ENCODE measurements around the gene DCAF8.

DCAF8 gene

GRCh38 chr1:160260406-160261382 lies 1.7 kb downstream of the DCAF8 start:
- no peak for DNase-seq

DNA sequence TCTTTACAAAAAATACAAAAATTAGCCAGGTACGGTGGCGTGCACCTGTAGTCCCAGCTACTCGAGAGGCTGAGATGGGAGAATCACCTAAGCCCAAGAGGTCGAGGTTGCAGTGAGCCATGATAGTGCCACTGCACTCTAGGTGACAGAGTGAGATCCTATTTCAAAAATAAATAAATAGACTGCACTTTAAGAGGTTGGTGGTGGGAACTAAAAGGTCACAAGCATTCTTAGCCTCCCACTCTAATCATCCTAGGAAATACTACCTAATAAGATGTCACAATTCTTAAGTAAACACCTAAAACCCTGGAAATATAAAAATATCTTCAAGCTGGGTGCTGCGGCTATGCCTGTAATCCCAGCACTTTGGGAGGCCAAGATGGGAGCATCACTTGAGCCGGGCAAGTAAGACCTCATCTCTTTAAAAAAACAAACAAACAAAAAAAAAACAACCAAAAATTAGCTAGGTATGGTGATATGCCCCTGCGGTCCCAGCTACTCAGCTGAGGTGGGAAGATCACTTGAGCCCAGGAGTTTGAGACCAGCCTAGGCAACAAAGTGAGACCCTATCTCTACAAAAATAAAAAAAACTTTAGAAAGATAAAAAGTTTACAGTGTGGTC lies 4.1 kb downstream of the DCAF8 start:
- no peak for DNase-seq

DNA sequence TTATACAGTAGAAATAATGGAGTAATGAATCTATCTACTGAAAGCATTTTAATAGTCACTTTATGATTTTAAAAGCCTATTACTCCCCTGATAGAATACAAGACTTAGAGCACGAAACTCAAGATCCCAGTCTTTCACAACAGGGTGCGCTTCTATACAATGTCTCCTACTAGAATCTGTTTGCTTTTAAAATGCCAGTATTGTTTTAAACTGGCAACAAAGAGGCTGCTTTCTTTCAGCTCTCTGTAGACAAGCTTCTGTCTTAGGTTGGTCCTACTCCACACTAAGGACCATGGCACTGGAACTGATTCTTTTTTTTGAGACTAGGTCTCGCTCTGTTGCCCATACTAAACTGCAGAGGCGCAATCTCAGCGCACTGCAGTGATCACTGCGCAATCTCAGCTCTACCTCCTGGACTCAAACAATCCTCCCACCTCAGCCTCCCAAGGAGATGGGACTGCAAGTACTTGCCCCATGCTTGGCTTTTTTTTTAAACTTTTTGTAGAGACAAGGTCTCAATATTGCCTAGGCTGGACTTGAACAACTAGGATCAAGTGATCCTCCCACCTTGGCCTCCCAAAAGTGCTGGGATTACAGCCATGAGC lies 4.8 kb downstream of the DCAF8 start:
- no peak for DNase-seq

DNA sequence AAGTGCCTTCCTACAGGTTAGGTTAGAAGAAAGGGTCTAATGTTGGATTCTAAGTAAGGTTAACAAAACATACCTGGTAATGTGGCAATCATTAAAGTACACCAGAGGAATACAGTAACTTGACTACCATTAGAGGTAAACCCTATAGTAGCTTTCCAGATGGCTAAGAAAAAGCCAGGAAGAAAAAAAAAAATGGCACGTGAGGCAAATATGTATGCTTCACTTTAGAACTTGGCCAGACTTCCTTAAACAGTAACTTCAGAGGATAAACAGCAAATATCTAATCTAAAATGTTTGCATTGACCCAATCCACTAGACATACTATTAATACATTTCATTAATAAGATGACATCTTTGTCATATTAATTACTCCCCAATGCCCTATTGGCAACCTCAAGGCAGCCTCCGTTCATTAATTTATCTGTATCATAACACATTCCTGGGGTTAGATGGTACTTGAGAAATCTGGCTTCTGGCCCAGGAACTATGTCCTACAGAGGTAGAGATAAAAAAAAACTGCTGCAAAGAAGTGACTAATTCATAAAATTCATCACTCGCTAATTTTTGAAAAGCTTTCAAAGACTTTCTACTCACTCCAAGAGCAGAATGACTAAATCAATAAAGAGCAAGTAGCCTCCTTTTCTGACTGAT lies 5.8 kb downstream of the DCAF8 start:
- DNase-seq, result no peak

GRCh38 chr1:160255781-160256300 lies 6.5 kb downstream of the DCAF8 start:
- DNase-seq, result no peak

DNA sequence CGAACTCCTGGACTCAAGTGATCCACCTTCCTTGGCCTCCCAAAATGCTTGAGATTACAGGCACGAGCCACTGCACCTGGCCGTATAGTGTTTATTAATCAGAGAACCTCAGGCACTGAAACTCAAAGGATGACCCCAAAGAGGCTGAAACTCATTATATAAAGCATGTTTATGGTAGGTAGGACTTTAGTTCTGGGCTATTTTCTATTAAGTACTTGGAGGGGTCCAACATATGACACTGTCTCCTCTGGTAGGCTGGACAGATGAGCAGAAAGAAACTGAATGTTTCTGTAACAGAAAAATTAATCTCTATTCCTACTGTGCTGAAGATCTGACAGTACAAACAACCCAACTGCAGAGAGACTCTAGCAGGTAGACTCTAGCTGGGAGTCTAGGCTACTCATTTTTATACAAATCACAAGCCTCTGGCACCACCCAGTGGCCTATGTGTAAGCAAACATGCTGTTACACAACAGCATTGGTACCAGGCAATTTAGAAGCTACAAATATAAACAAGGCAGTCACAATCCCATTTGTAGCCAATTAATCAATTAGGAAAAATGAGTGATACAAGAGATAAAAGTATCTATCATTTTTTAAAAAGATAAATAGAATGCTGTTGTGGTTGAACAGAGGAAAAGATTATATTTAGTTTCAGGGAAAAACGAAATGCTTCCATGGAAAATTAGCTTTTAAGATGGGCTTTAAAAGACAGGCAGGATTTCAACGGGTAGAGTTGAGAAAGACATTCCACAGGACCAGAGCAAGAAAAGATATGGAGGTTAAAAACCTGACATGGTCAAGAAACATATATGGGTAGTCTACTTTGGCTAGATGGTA lies 10.4 kb downstream of the DCAF8 start:
- DNase-seq, result peak; percentile 36

DNA sequence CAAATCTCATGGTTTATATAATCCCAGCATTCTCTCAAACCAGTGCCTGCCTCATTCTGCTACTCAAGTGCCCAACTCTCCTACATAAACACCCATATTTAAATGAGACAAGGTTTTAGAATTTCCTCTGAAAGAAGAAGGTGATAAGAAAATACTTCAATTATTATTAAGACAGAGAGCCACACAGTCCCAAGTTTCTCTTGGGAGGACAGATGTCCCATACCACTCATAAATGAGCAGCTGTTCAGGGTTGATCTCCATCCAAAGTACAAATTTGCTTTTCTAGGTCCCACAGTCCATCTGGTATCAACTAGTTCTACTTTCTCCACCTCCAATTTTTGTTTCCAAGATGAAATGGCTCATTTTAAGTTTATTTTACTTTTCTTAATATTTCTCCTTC lies 11.3 kb downstream of the DCAF8 start:
- no peak for DNase-seq

DNA sequence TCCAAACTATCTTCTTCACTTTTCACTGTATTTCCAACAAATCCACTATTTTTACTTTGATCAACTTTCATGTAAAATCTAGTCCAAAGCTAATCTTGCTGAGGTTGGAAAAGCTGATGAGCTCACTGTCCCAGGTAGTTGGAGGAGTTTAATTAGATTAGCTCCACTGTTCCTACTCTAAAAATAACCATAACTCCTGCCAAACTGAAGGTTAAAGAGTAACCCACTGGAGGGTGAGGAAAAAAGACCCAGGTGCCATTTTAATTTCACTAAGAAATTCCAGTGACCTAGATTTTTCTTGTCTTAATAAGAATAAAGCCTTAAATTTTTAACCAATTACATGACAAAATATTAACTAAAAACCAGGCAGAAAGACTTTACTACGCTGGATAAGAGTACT lies 15.3 kb downstream of the DCAF8 start:
- DNase-seq, result no peak

DNA sequence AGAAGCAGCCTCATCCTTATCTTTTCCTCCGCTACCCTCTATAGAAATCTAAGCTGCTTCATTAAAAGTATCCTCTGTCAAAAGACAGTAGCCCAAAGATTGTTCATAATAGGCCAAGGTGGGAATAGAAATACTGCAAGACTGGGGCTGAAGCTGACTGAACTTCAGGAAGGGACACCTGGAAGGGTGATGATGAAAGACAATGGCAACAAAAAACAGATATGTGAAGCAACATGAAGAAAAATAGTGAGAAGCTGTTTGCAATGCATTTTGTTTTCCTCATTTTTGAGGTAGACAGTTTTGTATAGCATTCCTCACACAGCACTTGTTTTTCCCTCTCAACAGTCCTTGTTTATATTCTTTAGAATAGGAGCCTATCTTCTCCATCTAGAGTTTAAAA lies 16.9 kb downstream of the DCAF8 start:
- DNase-seq, result no peak

- DNase-seq, result no peak
These were observed 18.1 kb downstream of the DCAF8 start for GRCh38 chr1:160244209-160244608.

GRCh38 chr1:160243767-160244166 lies 18.6 kb downstream of the DCAF8 start:
- no peak for DNase-seq

DNA sequence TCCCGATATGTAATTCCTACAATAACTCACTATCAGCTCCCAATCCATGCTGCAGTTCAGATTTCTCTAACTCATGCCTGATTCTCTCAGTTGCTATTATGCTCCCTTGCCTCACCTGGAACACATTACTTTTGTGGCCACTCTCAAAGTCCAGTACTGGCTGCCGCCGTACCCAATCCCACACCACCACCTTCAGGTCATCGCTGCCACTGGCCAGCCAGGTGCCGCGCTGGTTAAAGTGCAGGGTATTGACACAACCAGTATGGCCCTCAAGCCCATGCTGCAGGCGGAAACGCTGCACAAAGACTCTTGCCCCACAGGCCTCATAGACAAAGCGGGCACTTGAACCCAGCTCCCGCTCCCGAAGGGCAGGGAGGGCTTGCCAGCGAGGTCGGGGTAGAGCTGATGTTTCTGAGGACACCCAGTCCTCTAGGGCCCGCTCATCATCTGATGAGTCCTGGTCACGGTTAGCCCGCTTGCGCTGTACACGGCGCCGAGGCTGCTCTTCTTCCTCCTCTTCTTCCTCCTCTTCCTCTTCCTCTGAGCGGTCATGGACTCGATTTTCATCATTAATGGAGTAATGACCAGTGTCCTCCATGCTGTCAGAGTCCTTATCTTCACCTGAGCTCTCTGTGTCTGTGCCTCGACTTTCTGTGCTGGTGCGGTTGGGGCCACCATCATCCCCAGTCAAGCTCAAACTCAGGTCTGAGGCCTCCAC lies 22.6 kb downstream of the DCAF8 start:
- DNase-seq, result no peak

GRCh38 chr1:160238408-160238807 lies 23.9 kb downstream of the DCAF8 start:
- no peak for DNase-seq

DNA sequence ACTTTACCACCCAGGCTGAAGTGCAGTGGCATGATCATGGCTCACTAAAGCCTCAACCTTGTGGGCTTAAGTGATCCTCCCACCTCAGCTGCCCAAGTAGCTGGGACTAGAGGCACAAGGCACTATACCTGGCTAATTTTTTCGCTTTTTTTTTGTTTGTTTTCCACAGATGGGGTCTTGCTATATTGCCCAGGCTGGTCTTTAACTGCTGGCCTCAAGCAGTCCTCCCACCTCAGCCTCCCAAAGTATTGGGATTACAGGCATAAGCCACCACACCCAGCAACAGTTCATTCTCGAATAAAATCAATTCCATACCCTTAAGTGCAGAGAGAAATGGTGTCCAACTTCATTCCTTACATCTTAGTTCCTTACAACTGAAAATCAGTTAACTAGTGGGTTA lies 24.8 kb downstream of the DCAF8 start:
- DNase-seq, result no peak

GRCh38 chr1:160236806-160237205 lies 25.5 kb downstream of the DCAF8 start:
- no peak for DNase-seq

GRCh38 chr1:160232911-160233310 lies 29.4 kb downstream of the DCAF8 start:
- DNase-seq, result no peak

DNA sequence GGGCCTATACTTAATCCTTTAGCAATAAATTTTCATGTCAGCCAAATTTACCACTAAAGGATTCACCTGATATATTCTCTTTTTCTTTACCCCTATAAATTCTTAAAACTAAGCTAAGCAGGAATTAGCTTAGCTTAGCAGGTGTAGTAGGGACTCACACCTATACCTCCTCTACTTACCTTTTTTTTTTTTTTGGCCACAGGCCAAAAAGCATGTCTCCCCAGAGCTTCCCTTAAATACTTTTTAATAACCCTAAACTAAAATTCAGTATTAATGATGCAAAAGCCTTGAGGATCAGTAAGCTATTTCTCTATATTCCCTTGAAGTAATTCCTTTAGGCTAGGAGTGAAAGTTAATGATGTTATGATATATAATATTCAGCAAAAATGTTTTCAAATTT lies 33.9 kb downstream of the DCAF8 start:
- DNase-seq, result no peak

DNA sequence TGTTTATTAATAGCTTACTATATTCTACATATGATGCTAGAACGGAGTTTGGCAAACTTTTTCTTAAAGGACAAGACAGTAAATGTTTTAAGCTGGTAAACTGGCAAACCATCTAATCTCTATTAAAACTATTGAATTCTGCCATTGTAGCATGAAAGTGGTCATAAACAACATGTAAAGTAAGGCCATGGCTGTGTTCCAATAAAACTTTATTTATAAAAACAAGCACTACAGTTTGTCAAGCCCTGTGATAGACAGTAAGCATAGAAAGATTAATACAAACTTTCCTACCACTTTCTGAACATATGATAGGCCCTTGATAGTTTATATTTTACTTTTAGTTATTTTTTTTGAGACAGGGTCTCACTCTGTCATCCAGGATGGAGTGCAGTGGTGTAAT lies 34.8 kb downstream of the DCAF8 start:
- no peak for DNase-seq

DNA sequence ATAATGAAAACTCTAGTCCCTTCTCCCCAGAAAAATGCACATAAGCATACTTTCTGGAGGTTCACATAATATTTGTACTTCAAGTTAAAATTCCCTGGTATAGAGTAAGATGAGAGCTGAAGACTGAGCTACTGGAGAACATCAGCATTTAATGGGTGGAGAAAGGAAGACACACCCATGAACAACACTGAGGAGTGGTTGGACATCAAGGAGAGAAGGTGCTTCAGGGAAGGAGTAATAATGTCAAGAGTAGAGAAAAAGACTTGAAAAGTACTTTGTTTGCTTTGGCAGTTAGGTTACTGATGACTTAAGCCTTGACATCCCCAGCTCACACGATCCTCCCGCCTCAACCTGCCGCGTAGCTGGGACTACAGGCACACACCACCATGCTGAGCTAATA lies 35.3 kb downstream of the DCAF8 start:
- DNase-seq, result no peak

- no peak for DNase-seq
These were observed 35.7 kb downstream of the DCAF8 start for GRCh38 chr1:160226623-160227022.

DNA sequence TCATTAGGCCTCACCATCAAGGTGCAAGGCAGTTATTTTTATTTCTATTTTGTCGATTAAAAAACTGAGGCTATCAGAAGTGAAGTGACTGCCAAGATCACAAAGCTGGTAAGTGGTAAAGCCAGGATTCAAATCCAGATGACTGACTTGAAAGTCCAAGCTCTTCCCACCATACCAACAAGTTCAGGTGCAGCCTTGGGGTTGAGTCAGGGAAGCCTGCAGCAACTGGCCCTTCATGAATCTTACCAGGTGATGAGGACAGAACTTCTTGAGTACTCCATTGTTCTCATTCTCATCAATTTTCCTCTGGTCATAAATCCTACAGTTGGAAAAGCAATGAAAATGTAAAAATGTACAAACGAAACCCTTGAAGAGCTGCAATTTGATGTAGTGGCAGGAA lies 37.0 kb downstream of the DCAF8 start:
- no peak for DNase-seq

DNA sequence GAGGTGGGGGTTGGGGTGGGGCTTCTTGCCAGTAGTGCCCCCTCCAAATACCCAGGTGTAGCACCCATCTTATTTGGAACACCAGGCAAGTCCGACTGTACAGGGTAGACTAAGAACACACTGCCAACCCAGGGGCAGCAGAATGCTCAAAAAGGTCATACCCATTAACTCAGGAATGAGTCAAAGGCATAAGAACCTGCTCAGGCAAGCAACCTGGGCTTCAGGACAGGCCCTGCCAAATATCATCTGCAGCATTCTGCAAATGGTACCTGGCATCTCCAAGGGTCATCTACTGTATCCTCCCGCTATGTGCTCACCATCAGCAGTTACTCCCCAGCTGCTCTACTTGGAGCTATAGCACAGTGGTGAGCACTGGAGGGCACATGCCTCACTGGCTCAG lies 37.7 kb downstream of the DCAF8 start:
- DNase-seq, result no peak

All from stimulated activated CD4-positive, alpha-beta T cell treated with anti-CD3 and anti-CD28 coated beads, Interleukin-12 subunit alpha, Interleukin-12 subunit beta, amount 100 ng/mL, for 4 hours (primary cell).